ENCODE measurements around the gene WEE1. TPM values are rescaled to one million over a fixed set of nuclear protein-coding genes. Genes with fewer than 3 reads are reported as not detected.
"Not testable (repeated sequence)": the region's sequence is repeated elsewhere in the genome, so short reads cannot be mapped to it uniquely, and the experiment has no call there.

The WEE1 gene
- 10 to 100 TPM; 49.8 to 81.1 (median 63.2) TPM for polyA plus RNA-seq (ENCODE audit: insufficient read depth in 1 of 5, insufficient read length in 5 of 5, low replicate concordance in 1 of 5)
- long read RNA-seq, donor 1, full-length matches to known transcripts, result 18 of 57 reads
- long read RNA-seq, donor 1, partial matches to known transcripts, result 39 of 57 reads
- long read RNA-seq, donor 1, other reads (novel, unspliced or antisense), result 0 of 57 reads
- long read RNA-seq, donor 2, partial matches to known transcripts, result 0 of 5 reads
- long read RNA-seq, donor 2, other reads (novel, unspliced or antisense), result 0 of 5 reads
- long read RNA-seq, donor 3, transcript WEE1-202 (11 exons, 2,799 nt), result major isoform, 7 of 10 reads
- long read RNA-seq, donor 3, partial matches to known transcripts, result 0 of 10 reads
- long read RNA-seq, donor 3, other reads (novel, unspliced or antisense), result 0 of 10 reads
- long read RNA-seq, donor 4, full-length matches to known transcripts, result 8 of 8 reads
- long read RNA-seq, donor 4, partial matches to known transcripts, result 0 of 8 reads
- long read RNA-seq, donor 4, other reads (novel, unspliced or antisense), result 0 of 8 reads
- long read RNA-seq, donor 5, full-length matches to known transcripts, result 9 of 14 reads
- long read RNA-seq, donor 5, partial matches to known transcripts, result 5 of 14 reads
- long read RNA-seq, donor 5, other reads (novel, unspliced or antisense), result 0 of 14 reads
- long read RNA-seq, donor 6, full-length matches to known transcripts, result 12 of 12 reads
- long read RNA-seq, donor 6, partial matches to known transcripts, result 0 of 12 reads
- long read RNA-seq, donor 6, other reads (novel, unspliced or antisense), result 0 of 12 reads
- long read RNA-seq, donor 7, full-length matches to known transcripts, result 5 of 5 reads
- long read RNA-seq, donor 7, partial matches to known transcripts, result 0 of 5 reads
- long read RNA-seq, donor 7, other reads (novel, unspliced or antisense), result 0 of 5 reads
- long read RNA-seq, donor 8, full-length matches to known transcripts, result 6 of 6 reads
- long read RNA-seq, donor 8, partial matches to known transcripts, result 0 of 6 reads
- long read RNA-seq, donor 8, other reads (novel, unspliced or antisense), result 0 of 6 reads

- DNase-seq, result peak; percentile 98 to 99
Measured at GRCh38 chr11:9573052-9573774, at the start of gene WEE1. WEE1 (plus strand) TSS chr11:9573670; CDS start chr11:9573934, 264 bp downstream.

GRCh38 chr11:9524001-9524400, 49.5 kb upstream of the WEE1 start:
- no peak for DNase-seq

DNA sequence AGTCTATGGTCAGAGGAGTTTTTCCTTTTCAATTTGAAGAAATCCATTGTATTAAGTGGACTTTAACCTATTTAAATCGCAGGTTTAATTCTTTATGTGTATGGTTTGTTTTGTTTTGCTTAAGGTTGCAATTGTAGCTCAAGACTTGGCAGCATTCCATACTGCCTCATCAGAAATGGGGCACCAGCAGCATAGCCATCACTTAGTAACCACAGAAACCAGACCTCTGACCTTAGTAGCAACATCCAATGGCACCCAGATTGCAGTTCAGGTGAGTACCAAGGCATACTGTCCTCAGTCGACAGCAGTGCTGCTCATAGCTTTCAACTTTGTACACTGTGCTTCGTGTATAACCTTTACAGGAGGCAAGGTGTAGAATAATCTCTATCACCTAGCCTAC, 48.4 kb upstream of the WEE1 start:
- DNase-seq, result no peak

DNA sequence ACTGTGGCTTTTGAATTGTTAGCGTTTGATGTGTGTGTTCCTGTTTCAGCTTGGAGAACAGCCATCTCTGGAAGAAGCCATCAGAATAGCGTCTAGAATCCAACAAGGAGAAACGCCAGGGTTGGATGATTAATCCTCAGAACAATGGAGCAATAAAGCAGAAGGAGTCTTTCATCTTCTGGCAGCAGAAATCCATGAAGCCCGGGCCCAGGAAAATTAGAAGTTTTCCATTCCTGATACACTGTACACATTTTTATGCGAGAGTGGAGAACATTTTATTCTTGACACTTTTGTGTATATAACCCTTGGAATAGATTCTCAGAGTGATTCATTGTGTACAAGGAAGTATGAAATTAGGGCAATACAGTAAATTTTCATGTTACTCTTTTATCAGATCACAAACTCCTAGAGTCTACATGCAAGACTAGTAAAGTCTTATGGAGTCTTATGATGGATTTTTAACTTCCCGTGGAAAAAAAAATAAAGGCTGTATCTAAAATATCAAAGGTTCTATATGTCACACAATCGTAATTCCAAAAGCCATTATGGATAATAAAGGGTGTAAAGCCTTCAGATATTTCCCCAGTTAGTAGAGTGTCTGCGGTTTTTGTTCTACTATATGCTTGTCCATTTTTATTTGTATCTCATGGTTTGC, 45.9 kb upstream of the WEE1 start:
- peak; percentile 64 to 67 for DNase-seq

GRCh38 chr11:9528136-9528501, 45.4 kb upstream of the WEE1 start:
- DNase-seq, result no peak

- no peak for DNase-seq
Measured at GRCh38 chr11:9528573-9529333, 44.7 kb upstream of the WEE1 start.

- no peak for DNase-seq
Measured at GRCh38 chr11:9529334-9529650, 44.2 kb upstream of the WEE1 start.

GRCh38 chr11:9530020-9530621, 43.3 kb upstream of the WEE1 start:
- no peak for DNase-seq

GRCh38 chr11:9530901-9531625, 42.4 kb upstream of the WEE1 start:
- no peak for DNase-seq

DNA sequence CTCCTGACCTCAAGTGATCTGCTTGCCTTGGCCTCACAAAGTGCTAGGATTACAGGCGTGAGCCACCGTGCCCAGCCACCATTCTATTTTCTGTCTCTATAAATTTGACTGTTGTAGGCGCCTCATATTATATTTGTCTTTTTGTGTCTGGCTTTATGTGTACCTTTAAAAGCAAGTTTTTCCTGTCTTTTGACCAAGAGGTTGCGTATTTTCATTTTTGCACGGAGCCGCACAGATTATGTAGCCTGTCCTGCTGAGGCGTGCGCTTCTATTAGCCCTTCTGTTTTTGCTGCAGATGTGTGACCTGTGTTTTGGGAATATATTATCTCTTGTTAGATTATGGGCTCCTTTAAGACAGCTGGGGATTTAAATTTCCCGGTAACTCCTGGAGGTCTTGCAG, 40.4 kb upstream of the WEE1 start:
- DNase-seq, result no peak

DNA sequence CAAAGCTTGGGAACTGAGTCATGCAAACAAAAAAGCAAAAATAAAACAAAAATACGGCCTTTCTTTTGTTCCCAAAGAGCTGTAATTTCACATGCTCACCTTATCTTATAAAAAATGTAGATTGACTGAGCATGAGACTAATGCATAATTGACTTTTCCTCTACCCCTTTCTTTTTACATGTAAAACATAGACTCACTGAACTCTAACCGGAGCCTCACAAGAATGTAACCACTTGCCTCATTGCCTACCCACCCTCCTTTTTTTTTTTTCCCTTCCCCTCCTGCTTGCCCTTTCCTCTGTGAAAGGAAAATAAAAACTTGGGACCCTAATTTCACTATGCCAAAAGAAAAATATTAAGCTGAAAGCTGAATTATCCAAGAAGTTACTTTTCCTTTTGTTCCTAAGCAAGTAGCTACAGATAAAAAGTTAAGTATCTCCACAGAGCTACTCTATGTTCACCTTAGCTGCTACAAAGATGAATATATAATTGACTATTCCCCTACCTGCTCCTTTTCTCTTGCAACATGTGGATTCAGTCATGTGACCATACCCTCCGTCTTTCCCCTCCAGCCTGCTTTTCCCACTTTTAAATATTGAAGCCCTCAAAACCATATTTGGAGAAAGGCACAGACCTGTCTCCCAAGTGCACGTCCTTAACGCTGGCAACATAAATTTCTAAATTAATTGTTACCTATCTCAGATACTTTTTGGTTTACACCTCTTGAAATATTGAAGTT, 39.6 kb upstream of the WEE1 start:
- DNase-seq, result no peak

DNA sequence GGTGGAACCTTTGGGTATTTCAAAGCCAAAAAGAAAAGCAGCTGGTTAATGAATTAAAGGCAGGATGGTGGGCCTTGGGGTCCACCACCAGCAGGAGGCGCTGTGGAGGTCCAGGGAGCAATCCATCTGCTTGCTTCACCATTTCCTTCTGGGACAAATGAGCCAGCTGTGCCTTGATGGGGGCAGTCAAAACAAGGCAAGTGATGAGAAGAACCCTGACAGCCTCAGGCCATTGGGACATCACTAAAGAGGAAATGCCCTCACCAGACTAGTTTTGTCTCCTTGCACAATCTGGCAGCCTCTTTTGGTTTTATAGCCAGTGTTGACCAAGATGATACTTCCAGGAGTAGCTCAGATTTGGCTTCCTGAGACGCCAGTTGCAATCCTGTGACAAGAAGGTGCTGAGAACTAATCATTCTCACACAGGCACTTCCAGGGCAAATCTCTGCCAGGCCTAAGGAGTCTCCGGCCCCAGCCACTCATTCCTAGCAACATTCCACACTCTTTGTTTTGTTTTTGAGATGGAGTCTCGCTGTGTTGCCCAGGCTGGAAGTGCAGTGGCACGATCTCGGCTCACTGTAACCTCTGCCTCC, 38.2 kb upstream of the WEE1 start:
- no peak for DNase-seq

DNA sequence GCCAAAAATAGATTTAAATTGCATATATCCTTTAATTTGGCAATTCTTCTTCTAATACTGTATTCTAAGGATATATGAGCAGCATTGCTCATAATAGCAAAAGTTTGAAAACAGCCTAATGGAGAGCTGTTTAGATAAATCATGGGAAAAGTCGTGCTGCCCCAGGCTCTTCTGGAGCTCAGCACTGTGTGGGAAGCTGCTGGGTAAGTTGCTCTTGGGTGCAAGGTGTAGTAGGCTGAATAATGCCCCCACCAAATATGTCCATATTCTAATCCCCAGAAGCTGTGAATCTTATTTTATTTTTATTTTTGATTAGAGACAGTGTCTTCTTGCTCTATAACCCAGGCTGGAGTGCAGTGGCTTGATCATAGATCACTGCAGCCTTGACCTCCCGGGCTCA, 34.9 kb upstream of the WEE1 start:
- DNase-seq, result no peak

DNA sequence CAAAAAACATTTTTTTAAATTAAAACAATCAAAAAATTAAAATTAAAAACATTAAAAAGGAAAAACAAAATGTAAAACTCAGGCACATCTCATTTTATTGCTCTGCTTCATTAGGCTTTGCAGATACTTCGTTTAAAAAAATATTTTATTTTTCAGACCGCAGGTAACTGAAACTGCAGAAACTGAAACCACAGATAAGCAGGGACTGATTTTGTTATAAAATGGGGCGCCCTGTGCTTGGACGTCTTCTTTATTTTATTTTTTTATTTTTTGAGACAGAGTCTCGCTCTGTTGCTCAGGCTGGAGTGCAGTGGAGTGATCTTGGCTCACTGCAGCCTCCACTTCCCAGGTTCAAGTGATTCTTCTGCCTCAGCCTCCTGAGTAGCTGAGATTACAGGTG, 24.3 kb upstream of the WEE1 start:
- not testable (repeated sequence) for DNase-seq

- DNase-seq, result no peak
Measured at GRCh38 chr11:9550191-9550628, 23.3 kb upstream of the WEE1 start.

DNA sequence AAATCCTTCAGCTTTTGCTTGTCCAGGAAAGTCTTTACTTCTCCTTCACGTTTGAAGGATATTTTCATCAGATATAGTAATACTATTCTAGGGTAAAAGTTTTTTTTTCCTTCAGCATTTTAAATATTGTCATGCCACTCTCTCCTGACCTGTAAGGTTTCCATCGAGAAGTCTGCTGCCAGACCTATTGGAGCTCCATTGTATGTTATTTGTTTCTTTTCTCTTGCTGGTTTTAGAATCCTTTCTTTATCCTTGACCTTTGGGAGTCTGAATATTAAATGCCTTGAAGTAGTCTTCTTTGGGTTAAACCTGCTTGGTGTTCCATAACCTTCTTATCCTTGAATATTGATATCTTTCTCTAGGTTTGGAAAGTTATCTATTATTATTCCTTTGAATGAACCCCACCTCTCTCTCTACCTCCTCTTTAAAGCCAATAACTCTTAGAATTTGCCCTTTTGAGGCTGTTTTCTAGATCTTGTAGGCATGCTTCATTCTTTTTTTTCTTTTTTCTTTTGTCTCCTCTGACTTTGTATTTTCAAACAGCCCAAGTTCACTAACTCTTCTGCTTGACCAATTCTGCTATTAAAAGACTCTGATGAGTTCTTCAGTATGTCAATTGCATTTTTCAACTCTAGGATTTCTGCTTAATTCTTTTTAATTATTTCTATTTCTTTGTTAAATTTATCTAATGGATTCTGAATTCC, 12.0 kb upstream of the WEE1 start:
- no peak for DNase-seq

GRCh38 chr11:9562716-9563115, 10.8 kb upstream of the WEE1 start:
- DNase-seq, result no peak

All from right lung (tissue), 10 donors.